HL-60/S4 treated with retinoic acid at 250 ng/mL for 4 days and 3 days (cell line): ENCODE measurements around the gene ALPI.
"Not testable (repeated sequence)": the region's sequence is repeated elsewhere in the genome, so short reads cannot be mapped to it uniquely, and the experiment has no call there.

ENCODE experiments used
- in situ Hi-C: fragments of 300-500 bp; cut with MboI; formaldehyde crosslinking; loops from 2 replicates; pipeline ENCODE4 v1.7.0; 2022; ENCODE audit warnings: low sequenced_read_pairs

ALPI gene

DNA sequence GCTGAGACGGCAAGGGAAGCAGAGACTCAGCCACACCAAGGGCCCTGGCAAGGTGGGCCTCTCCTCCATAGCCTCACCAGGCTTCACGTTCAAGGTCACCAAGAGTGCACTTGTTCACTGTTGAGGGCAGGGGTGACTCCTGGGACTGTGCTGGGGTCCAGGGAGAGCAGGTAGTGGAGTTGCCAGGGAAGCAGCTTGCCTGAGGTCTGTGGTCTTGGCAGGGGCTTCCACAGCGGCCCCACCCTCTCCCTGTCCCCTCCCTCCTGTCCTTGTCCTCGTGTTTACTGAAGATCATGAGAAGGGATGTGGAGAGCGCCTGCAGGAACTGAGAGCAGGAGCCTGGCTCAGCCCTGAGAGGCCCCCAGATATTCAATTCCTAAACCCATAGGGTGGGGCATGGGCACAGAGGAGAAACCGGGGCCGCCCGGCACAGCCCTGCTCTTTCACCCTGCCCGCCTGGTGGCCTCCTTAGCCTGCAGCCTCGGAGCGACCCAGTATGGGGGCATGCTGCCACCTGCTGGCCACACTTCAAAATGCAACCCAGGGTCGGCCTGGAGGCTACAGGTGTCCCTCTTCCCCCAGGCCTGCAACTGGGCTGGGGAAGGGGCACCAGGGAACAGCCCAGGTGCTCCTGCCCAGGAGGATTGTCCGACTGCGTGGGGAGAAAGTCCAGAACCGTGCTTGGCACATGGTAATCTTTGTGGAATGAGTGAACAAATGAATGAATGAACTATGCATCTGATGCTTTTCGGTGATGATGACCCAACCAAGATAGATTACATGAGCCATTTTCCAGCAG lies 15.5 kb upstream of the ALPI start:
- in situ Hi-C loops = loop anchor here (25.0 kb wide), 1 partner anchor 528 kb away; no protein-coding TSS in a partner anchor

DNA sequence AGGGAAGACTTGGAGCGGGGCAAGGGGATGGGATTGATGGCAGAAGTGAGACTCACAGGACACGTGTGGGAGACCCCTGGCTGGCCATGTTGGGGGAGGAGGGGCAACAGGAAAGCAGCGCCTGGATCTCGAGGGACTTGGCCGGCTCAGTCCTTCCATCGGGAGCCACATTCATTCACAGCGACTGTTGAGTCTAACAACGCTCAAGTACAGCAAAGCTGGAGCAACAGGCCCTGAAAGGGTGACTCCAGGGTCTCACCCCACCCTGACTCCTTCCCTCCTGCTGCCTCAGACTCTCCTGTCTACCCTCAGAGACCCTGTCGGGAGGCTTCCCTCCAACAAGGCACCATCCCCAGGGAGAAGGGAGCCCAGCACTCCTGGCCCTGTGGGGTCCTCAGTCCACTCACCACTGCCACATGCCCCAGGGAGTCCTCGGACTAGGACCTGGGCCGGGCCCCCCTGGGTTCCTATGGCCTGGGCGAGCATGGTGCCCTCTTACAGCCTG lies 14.8 kb upstream of the ALPI start:
- in situ Hi-C loops = loop anchor here (25.0 kb wide), 1 partner anchor 529 kb away; no protein-coding TSS in a partner anchor

DNA sequence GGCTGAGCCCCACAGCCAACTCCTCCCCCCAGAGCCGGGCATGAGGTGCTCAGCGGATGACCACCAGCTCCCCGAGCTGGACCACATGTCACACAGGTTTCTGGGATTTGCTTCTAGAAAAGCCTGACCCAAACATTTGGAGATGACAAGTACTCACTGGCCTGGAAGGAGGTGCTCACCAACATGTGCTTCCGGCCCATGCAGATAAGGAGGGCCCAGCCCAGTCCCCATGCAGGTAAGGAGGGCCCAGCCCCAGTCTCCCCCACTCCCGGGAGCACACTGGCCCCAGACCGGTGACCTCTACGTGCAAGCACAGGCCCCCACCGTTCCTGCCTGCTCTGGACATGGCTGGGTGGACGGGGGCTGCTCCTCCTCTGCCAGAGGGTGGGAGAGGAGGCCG lies 14.0 kb upstream of the ALPI start:
- in situ Hi-C loops = loop anchor here (25.0 kb wide), 1 partner anchor 530 kb away; no protein-coding TSS in a partner anchor

DNA sequence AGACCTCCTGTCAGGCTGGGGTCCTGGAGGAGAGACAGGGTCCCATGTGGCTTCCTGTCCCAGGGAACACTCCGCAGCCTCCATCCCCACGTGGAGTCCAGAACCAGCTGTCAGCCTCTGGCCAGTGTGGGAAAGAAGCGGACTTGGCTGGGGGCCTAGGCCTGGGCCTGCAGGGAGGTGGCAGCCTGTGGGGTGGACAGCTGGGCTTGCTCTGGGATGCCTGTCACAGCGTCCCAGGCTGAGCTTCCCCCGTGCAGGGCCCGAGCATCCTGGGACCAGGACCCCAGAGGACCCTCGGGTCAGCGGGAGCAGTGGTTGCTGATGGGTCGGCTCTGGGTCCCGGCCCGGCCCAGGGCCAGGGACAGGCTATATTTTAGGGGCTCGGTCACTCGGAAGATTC lies 13.5 kb upstream of the ALPI start:
- in situ Hi-C loops = loop anchor here (25.0 kb wide), 1 partner anchor 530 kb away; no protein-coding TSS in a partner anchor

DNA sequence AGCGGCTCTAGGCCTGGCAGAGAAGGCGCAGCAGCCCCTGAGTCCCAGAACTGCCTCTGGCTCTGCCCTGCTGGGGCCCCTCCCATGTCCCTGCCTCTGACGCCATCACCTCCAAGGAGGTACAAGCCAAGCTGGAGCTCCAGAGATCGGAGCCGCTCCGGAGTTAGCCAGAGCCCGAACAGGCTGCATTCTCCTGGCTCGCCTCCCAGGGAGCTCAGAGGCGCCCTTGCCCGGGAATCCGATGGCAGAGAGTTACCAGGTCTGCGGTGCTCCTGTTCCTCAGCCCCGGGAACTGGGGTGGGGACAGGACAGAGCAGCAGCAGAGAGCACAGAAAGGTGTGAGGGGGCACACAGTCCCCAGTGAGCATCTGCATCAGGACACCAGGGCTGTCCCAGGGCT lies 12.9 kb upstream of the ALPI start:
- in situ Hi-C loops = loop anchor here (25.0 kb wide), 1 partner anchor 531 kb away; no protein-coding TSS in a partner anchor

DNA sequence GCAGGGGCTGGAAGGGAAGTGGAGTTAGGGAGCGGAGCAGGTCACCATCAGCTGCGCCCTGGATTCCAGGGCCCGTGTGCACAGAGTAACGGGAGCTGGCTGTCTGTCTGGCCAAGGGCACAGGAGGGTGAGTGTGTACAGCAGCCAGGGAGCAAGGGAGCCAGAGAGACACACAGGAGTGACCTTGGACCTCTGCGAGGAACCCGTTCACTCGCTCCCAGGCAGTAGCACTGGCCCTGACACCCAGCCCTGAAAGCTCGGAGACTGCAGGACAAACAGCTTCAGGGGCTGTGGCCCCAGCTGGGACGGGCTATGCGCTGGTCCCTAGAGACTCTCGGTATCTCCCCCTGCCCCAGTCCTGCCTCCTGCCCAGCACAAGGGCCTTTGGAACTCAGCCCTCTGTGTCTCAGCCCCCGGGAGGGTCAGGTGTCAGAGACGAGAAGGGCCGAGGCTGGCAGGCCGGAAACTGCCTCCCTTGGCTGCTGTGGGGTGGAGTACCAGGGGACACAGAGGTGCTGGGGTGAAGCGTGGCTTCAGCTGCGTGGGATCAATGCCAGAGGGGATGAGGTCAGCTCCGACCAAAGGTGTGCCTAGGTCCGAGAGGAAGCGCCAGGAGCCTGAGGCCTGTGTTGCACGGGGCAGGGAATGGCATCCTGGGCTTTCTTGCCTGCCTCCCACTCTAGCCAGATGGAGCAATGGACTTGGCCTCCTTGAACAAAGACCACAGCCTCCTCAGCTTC lies 12.1 kb upstream of the ALPI start:
- in situ Hi-C loops = loop anchor here (25.0 kb wide), 1 partner anchor 532 kb away; no protein-coding TSS in a partner anchor

DNA sequence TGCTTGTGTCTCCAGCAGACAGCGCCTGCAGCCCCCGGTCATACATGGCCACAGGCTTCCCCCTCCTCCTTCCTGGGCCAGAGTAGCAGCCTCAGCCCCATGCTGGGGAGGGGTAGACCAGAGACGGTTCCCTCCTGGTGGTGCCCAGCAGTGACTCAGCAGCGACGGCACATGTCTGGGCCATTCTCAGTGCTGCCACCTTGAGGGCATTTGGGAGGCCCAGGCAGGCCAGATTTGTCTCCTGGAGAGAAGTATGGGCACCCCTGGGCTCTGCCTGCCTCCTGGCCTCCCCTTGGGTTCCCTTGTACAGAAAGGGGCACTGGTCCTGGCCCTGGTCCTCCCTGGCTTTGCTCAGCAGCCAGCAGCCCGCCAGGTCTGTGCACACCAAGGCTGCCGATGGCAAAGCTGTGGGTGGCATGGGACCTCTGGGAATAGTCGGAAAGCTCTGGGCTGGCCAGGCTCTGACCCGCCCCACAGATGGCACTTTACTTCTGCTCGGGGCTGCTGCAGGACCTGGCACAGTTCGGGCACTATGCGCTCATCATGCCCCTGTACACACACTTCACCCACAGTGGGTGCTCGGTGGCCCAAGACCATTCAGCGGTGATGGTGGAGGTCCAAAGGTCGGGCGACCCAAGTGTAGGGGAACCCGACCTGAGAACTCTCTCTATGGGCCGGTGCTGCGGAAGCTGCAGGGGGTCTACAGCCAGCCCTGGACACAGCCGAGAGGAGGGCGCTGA lies 11.4 kb upstream of the ALPI start:
- in situ Hi-C loops = loop anchor here (25.0 kb wide), 1 partner anchor 532 kb away; no protein-coding TSS in a partner anchor

DNA sequence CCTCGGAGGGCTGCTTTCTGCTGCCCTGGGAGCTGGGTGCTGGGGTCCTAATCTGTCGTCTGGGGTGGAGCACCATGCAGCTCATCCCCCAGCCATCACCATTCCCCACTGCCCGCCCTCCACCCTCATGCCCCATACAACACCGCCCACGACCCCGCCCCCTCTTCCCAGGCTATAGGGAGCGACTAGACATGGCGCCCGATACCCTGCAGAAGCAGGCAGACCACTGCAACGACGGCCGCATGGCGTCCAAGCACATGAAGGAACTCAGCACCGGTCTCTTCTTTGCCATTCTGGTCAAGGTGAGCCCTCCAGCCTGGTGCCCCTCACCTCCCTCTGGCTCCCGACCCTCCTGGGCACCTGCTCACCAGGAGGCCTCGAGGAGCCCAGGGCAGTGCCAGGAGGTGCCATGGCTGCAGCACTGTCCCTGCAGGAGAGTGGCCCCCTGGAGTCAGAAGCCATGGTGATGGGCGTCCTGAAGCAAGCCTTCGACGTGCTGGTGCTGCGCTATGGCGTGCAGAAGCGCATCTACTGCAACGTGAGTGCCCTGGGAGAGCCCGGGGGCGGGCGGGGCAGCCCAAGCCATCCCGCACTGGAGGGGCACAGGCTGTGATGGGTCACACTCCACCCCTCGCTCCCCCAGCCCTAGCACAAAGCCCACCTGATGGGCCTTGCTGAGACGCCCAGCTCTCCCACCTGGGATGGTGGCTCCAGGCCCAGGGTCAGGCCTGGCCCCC lies 10.6 kb upstream of the ALPI start:
- in situ Hi-C loops = loop anchor here (25.0 kb wide), 1 partner anchor 533 kb away; no protein-coding TSS in a partner anchor

DNA sequence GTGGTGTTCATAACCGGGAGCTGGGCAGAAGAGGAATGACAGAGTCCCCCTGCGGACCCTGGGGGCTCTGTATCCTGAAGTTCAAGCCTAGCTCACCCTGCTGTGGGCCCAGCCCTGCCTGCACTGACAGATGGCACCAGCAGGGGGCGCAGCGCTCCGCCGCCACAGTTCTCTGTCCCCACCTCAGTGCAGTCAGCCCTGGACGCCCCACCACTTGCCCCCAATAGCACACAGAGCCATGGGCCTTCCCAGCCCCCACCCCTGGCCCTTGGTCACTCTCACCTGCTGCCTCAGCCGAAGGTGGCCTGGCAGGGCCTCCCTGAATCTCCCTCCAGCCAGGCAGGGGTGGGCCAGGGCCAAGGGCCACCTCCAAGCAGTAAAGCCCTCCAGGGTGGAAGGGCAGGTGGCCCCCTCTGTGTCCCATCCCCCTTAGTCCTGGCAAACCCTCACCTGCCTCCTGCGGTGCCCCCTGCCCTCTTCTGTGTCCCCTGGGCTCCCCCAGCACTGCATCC lies 9.6 kb upstream of the ALPI start:
- in situ Hi-C loops = loop anchor here (25.0 kb wide), 1 partner anchor 534 kb away; no protein-coding TSS in a partner anchor

DNA sequence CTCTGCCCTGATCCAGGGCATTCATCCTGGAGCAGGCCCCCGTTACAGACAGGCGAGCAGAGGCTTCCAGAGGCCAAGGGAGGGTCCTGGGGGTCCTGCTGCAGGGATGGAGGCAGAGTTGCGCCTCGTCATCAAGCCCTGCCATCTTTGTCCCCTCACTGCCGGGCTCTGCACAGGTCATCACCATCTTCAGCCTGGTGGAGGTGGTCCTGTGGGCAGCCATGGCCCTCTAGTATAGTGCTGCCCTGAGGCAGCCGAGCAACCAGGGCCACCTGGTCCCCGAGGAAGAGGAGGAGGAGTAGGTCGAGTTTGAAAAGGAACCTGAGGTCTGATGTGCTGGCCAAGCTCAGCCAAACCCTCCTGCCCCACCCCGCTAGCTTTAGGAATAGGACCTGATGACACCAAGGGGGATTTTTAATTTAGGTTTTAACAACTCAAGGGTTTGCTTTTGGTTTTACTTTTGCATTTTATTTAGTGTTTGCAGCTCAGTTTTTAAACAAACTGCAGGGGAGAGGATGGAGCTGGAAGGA lies 8.8 kb upstream of the ALPI start:
- in situ Hi-C loops = loop anchor here (25.0 kb wide), 1 partner anchor 535 kb away; no protein-coding TSS in a partner anchor

DNA sequence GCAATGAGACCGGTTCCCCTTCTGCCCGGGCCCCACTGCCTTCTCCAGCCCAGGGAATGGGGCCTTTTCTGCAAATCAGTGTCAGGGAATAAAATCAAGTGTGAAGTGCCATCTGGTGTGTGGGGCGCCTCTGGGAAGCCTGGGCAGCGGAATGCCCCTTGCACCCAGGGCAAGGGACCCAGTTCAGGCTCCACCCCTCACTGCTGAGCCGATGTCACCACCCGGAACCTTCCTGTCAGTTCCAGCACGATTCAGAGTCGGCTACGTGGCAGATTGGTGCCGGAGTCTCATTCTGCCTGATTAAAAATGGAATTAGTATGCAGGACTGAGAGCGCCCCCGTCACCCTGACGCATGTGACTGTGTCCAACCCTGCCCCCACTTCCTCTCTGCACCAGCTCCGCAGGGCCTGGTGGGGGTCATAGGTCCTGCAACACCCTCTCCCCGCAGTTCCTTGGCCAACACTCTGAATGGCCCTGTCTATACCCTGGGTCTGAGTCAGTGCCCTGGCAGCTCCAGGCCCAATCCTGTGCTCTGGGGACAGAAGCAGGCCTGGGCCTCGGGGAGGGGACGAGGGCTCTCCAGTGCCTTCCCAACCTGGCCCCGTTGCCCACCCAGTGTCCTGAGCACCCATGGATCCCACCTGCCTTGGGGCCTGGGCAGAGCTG lies 8.2 kb upstream of the ALPI start:
- in situ Hi-C loops = loop anchor here (25.0 kb wide), 1 partner anchor 535 kb away; no protein-coding TSS in a partner anchor

DNA sequence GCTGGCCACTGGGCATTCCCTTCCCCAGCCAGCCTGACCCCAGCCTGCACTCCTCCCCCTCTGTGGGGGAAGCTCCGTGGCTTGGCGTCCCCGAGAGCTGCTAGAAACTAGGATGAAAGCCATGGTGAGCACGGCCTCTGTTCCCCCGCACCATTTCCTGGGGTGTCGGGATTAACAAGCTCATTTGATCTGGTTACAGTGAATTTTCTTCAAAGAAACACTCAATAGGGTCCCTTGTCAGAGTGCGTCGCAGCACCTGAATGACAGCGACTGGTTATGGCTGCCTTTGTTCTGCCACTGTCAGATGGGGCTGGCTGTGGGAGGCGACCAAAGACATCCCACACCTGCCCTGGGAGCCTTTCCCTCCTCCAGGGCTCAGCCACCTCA lies 7.7 kb upstream of the ALPI start:
- in situ Hi-C loops = loop anchor here (25.0 kb wide), 1 partner anchor 536 kb away; no protein-coding TSS in a partner anchor

DNA sequence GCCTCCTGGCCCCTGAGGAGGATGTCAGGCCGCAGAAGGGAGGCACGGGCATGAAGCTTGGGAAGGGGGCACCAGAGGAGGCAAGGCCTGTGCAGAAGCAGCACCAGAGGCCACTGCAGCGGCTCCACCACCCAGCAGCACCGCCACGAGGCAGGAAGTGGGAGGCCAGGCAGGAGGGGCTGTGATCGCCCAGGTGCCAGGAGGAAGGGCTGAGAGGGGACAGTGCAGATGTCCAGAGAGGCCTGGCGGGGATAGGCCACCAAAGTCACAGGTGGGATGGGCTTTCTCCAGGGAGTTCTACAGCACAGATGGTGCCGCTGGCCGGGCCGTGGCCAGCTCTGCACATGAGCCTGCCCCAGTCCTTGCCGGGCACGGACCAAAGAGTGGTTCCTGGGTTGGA lies 6.0 kb upstream of the ALPI start:
- in situ Hi-C loops = loop anchor here (25.0 kb wide), 1 partner anchor 538 kb away; no protein-coding TSS in a partner anchor

DNA sequence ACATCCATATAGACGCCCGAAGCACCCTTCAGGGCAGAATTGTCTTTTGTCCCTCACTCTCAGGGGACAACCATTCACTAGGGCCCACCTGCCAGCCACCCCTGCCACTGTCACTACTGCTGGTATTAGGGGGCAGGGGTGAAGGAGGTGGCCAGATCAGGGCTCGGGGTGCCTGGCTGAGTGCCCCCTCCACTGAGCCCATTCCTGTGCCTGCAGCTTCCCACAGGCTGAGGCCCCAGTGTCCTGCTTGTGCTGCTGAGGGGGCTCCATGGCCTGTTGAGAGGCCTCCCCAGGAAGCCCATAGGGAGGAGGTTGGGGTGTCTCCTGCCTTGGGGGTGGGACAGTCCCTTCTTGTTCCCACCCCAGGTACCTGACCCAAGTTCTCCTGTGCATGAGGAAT lies 4.3 kb upstream of the ALPI start:
- in situ Hi-C loops = not testable (repeated sequence)

DNA sequence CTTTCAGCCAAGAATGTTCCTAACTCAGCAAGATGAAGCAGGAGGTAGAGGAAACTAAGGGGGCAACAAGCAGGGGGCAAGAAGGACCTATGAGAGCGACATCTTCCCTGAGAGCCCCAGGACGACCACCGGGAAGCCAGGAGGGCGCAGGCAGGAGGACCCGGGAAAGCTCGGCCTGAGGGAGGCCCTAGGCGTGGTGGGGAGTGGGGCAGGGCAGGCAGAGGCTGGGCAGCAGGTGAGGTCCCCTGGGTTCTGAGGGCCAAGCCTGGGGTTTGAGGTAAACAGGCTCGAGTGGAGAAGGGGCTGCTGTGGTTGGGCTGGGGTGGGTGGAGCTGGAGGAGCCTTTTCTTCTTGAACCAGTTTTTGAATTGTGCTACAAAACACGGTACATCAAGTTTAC lies 1.3 kb upstream of the ALPI start:
- in situ Hi-C loops = no loop called here

DNA sequence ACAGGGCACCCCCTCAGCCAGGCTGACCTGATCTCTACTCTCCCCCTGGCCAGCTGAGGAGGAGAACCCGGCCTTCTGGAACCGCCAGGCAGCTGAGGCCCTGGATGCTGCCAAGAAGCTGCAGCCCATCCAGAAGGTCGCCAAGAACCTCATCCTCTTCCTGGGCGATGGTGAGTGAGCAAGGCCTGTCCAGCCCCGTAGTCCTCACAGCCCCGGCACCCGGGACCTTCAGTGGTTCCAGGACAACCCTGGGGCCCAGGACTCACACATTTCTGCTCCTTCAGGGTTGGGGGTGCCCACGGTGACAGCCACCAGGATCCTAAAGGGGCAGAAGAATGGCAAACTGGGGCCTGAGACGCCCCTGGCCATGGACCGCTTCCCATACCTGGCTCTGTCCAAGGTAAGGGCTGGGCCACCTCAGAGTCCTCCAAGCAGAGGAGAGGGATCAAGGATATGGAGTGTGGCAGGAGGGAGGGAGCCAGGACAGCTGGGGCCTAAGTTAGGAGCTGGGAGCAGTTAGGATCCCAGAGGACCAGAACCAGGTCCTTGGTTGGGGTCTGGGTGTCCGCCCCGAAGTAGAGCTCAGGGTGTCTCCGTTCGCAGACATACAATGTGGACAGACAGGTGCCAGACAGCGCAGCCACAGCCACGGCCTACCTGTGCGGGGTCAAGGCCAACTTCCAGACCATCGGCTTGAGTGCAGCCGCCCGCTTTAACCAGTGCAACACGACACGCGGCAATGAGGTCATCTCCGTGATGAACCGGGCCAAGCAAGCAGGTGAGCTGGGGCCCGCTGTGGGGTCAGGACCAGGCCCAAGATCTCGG lies 555 bp downstream of the ALPI start:
- in situ Hi-C loops = no loop called here

DNA sequence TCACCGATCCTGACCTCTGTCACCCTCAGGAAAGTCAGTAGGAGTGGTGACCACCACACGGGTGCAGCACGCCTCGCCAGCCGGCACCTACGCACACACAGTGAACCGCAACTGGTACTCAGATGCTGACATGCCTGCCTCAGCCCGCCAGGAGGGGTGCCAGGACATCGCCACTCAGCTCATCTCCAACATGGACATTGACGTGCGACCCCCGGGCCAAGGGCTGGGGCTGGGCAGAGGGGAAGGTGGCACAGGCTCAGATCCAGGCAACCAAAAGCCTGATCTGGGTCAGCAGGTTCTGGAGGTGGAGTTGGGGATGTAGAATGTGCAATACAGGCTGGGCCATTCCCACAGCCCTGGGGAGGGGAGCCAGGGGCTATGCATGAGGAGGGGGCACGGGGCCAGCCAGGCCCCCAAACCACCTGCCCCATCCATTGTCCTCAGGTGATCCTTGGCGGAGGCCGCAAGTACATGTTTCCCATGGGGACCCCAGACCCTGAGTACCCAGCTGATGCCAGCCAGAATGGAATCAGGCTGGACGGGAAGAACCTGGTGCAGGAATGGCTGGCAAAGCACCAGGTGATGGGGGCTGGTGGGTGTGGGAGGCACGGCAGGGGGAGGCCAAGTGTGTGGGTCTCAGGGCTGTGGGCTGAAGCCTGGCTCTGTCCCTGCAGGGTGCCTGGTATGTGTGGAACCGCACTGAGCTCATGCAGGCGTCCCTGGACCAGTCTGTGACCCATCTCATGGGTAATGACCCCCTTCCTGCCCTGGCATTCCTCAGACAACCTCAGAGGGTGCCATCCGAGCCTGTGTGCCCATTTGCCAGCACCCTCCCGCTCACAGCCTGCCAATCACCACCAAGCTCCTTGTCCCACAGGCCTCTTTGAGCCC lies 1.4 kb downstream of the ALPI start:
- in situ Hi-C loops = no loop called here
